DOHH2 (cell line): ENCODE measurements around the gene SLC6A9.

Source experiments
- H3F3A ChIP-seq: fragments of 200-600 bp; sonication (generic), shearing (Covaris generic); 2 replicates; pipeline ENCODE4 v1.6.0; 2016; ENCODE audit warnings: antibody characterized with exemption, mild to moderate bottlenecking; ENCODE audit not compliant: control insufficient read depth, insufficient read depth
- H3K27ac ChIP-seq: fragments of 200-600 bp; sonication (generic); 2 replicates; pipeline ENCODE4 v1.5.1; 2014; ENCODE audit warnings: low read depth, mild to moderate bottlenecking, low read length, moderate library complexity
- H3K27me3 ChIP-seq: fragments of 200-600 bp; sonication (generic); 2 replicates; pipeline ENCODE4 v1.6.1; 2014; ENCODE audit warnings: mild to moderate bottlenecking, low read length, mixed read lengths; ENCODE audit not compliant: control insufficient read depth
- H3K36me3 ChIP-seq: fragments of 200-600 bp; sonication (generic); 2 replicates; pipeline ENCODE4 v1.6.1; 2014; ENCODE audit warnings: mild to moderate bottlenecking, low read length, moderate library complexity, mixed read lengths; ENCODE audit not compliant: control insufficient read depth
- H3K4me1 ChIP-seq: fragments of 200-600 bp; sonication (generic); 2 replicates; pipeline ENCODE4 v1.6.1; 2014; ENCODE audit warnings: mild to moderate bottlenecking, low read length, mixed read lengths; ENCODE audit not compliant: control insufficient read depth
- H3K4me2 ChIP-seq: fragments of 200-600 bp; sonication (generic); 2 replicates; pipeline ENCODE4 v1.6.0; 2014; ENCODE audit warnings: mild to moderate bottlenecking, low read length, moderate library complexity
- H3K4me3 ChIP-seq: fragments of 200-600 bp; sonication (generic); 2 replicates; pipeline ENCODE4 v1.5.1; 2014; ENCODE audit warnings: mild to moderate bottlenecking, low read length, mixed read lengths
- H3K79me2 ChIP-seq: fragments of 200-600 bp; sonication (generic); 2 replicates; pipeline ENCODE4 v1.6.1; 2014; ENCODE audit warnings: mild to moderate bottlenecking, low read length, mixed read lengths; ENCODE audit not compliant: control insufficient read depth
- H3K9me2 ChIP-seq: fragments of 200-600 bp; sonication (generic); replicated peaks from 2 replicates; pipeline ENCODE4 v1.6.1; 2014; ENCODE audit warnings: mild to moderate bottlenecking, low read length, mixed read lengths; ENCODE audit not compliant: control insufficient read depth
- H3K9me3 ChIP-seq: fragments of 200-600 bp; sonication (generic); 2 replicates; pipeline ENCODE4 v1.6.1; 2014; ENCODE audit warnings: antibody characterized with exemption, low read length, mixed read lengths; ENCODE audit not compliant: control insufficient read depth, insufficient read depth
- H4K20me1 ChIP-seq: fragments of 200-600 bp; sonication (generic); 2 replicates; pipeline ENCODE4 v1.6.0; 2014; ENCODE audit warnings: low read depth, mild to moderate bottlenecking, antibody characterized with exemption, low read length, moderate library complexity; ENCODE audit not compliant: control insufficient read depth, insufficient read depth
- CTCF ChIP-seq: fragments of 200-600 bp; sonication (generic); IDR thresholded peaks from one replicate; pipeline ENCODE4 v1.5.1; 2014; ENCODE audit warnings: antibody characterized with exemption, mild to moderate bottlenecking, low read depth, low read length; ENCODE audit not compliant: poor library complexity, severe bottlenecking
- EZH2phosphoT487 ChIP-seq: fragments of 200-600 bp; sonication (generic); IDR thresholded peaks from 2 replicates; pipeline ENCODE4 v1.6.1; 2017; ENCODE audit warnings: borderline replicate concordance, mild to moderate bottlenecking, antibody characterized with exemption, low read length, moderate library complexity, mixed read lengths

SLC6A9 gene

GRCh38 chr1:44073528-44073927, 42.3 kb upstream of the SLC6A9 start:
- H3K27me3 ChIP-seq = no peaks in the 10 kb centered on the region
- peak overlapping the region; percentile 63 for H3K4me2 ChIP-seq
- H3K9me2 ChIP-seq = no peaks in the 10 kb centered on the region

GRCh38 chr1:44072821-44073220, 41.6 kb upstream of the SLC6A9 start:
- Histone ChIP-seq H3K9me3 (no peaks in the 10 kb centered on the region), H3K27me3 (no peaks in the 10 kb centered on the region), H3K36me3 (no peaks in the 10 kb centered on the region), H3K27ac (no peak overlapping the region), H4K20me1 (no peaks in the 10 kb centered on the region), H3K9me2 (no peaks in the 10 kb centered on the region), H3K79me2 (no peaks in the 10 kb centered on the region), H3K4me3 (no peak overlapping the region; the same call in 1 of the 2 replicates), H3K4me2 (peak overlapping the region; percentile 63), H3F3A (no peaks in the 10 kb centered on the region), H3K4me1 (peaks cover 37% of the 10 kb centered on the region)
- no peak for TF ChIP-seq CTCF
- no peak for TF ChIP-seq EZH2phosphoT487

More at GRCh38 chr1:44073528-44073927, 42.3 kb upstream of the SLC6A9 start:
- H3K4me1 ChIP-seq = peaks cover 30% of the 10 kb centered on the region
- no peak for TF ChIP-seq EZH2phosphoT487
- no peak for TF ChIP-seq CTCF
- no peaks in the 10 kb centered on the region for H3K9me3 ChIP-seq
- no peaks in the 10 kb centered on the region for H3F3A ChIP-seq
- peak overlapping the region; percentile 41; the same call in 1 of the 2 replicates for H3K27ac ChIP-seq
- no peaks in the 10 kb centered on the region for H3K79me2 ChIP-seq
- H3K36me3 ChIP-seq = no peaks in the 10 kb centered on the region
- H3K4me3 ChIP-seq = peak overlapping the region; percentile 39
- no peaks in the 10 kb centered on the region for H4K20me1 ChIP-seq

- no peaks in the 10 kb centered on the region for H3F3A ChIP-seq
- H3K27me3 ChIP-seq = no peaks in the 10 kb centered on the region
- H3K4me3 ChIP-seq = no peak overlapping the region
- no peaks in the 10 kb centered on the region for H3K79me2 ChIP-seq
- no peaks in the 10 kb centered on the region for H3K9me2 ChIP-seq
- no peaks in the 10 kb centered on the region for H4K20me1 ChIP-seq
- TF ChIP-seq EZH2phosphoT487 (no peak), CTCF (no peak)
- no peak overlapping the region for H3K27ac ChIP-seq
- no peaks in the 10 kb centered on the region for H3K9me3 ChIP-seq
- no peaks in the 10 kb centered on the region for H3K36me3 ChIP-seq
- H3K4me2 ChIP-seq = no peak overlapping the region
- peaks cover 43% of the 10 kb centered on the region for H3K4me1 ChIP-seq
Observed at GRCh38 chr1:44072204-44072603, 40.9 kb upstream of the SLC6A9 start.

- Histone ChIP-seq H3K4me2 (no peak overlapping the region), H4K20me1 (no peaks in the 10 kb centered on the region), H3K27ac (no peak overlapping the region), H3K79me2 (no peaks in the 10 kb centered on the region), H3K36me3 (no peaks in the 10 kb centered on the region), H3K27me3 (no peaks in the 10 kb centered on the region), H3F3A (no peaks in the 10 kb centered on the region), H3K4me3 (no peak overlapping the region), H3K9me2 (no peaks in the 10 kb centered on the region), H3K4me1 (peaks cover 44% of the 10 kb centered on the region), H3K9me3 (no peaks in the 10 kb centered on the region)
- TF ChIP-seq CTCF = no peak
- no peak for TF ChIP-seq EZH2phosphoT487
Observed at GRCh38 chr1:44071461-44071860, 40.2 kb upstream of the SLC6A9 start.
